Ovary (tissue), 9 donors: ENCODE measurements around the gene CPNE1. TPM values are rescaled to one million over a fixed set of nuclear protein-coding genes. Genes with fewer than 3 reads are reported as not detected.

Experiments used
- DNase-seq, 5 donors: peaks; one replicate each; pipeline ENCODE4 v3.0.0-alpha.2; 2019 to 2020
- H3K27ac ChIP-seq, 2 donors: fragments of 200-600 bp; one replicate each; pipeline versions ENCODE4 v1.5.1 to v1.8.0; 2019 to 2022
- H3K27me3 ChIP-seq: fragments of 200-600 bp; one replicate; pipeline ENCODE4 v1.8.0; 2022
- H3K36me3 ChIP-seq: fragments of 200-600 bp; sonication (generic); one replicate; pipeline ENCODE4 v1.5.1; 2019
- H3K4me1 ChIP-seq: one replicate; pipeline ENCODE4 v1.8.1; 2013; ENCODE audit warnings: mild to moderate bottlenecking, moderate library complexity; ENCODE audit not compliant: insufficient read depth
- H3K4me3 ChIP-seq: fragments of 200-600 bp; sonication (generic); one replicate; pipeline ENCODE4 v1.5.1; 2017
- H3K9me3 ChIP-seq, 2 donors: fragments of 200-600 bp in 1 of 2; sonication (generic) in 1 of 2; one replicate each; pipeline versions ENCODE4 v1.5.1 to v1.8.1; 2013 to 2019; ENCODE audit warnings: mild to moderate bottlenecking in 1 of 2, moderate library complexity in 1 of 2
- CTCF ChIP-seq, 3 donors: fragments of 450-650 bp in 2 of 3; fragments of 200-600 bp in 1 of 3; IDR thresholded peaks; one replicate each; pipeline versions ENCODE4 v1.5.1 to v1.8.0; 2016 to 2022; ENCODE audit warnings: antibody characterized with exemption in 3 of 3, mild to moderate bottlenecking in 1 of 3
- EP300 ChIP-seq: sonication (generic); formaldehyde crosslinking; IDR thresholded peaks from one replicate; pipeline ENCODE4 v1.6.1; 2017; ENCODE audit warnings: antibody characterized with exemption
- POLR2A ChIP-seq: fragments of 450-650 bp; IDR thresholded peaks from one replicate; pipeline ENCODE4 v1.6.1; 2017; ENCODE audit warnings: antibody characterized with exemption, mild to moderate bottlenecking, moderate library complexity
- WGBS, 3 donors: extraction: QIAGEN DNeasy Blood & Tissue Kit in 1 of 3; methylation state at CpG; one replicate each; pipeline versions ENCODE4 v1.1.5 to v1.1.7; 2013 to 2017; 5-methylcytosine and 5-hydroxymethylcytosine counted together
- intact Hi-C, 4 donors: fragments of 100-400 bp; cut with DNase I; formaldehyde crosslinking; loops; one replicate each; pipeline versions ENCODE4 v1.11.0 to v1.15.1; 2022 to 2023
- polyA plus RNA-seq, 2 donors: library from polyadenylated mRNA; stranded (reverse); fragments of 200-250 nt in 1 of 2; fragments of 350-450 nt in 1 of 2; fragmentation: Illumina TruSeq in 1 of 2; extraction: RNeasy Lipid Tissue Mini Kit (QIAGEN cat#74804) in 1 of 2; gene quantifications; one replicate each; pipeline ENCODE4 v1.2.3, GENCODE V29; 2013 to 2014
- total RNA-seq, 7 donors: library from RNA; depleted of rRNA in 2 of 7; stranded (reverse); fragments of >200 nt in 2 of 7; fragmentation: NEBNext Ultra II Directional in 3 of 7; extraction: Animal tissue kit (Norgen Biotek cat#: 25700) in 3 of 7; gene quantifications; one replicate each; pipeline versions ENCODE4 v1.1.0 to v1.2.4, GENCODE V29; 2016 to 2023
- donor health status: DM: no; HTN: no; CAD: no; lungs with moderate emphysema.
- donor health status: DM: no; HTN: no; CAD: no.
- donor health status: Bipolar disorder and iron deficiency.
- donor health status: DM: yes; HTN: yes; CAD: no.
- donor health status: DM: no; HTN: no; CAD: no.
- donor health status: DM: yes; HTN: yes; CAD: no.

Gene CPNE1
- total and polyA plus RNA-seq, 9 donors: 97.5 to 173 (median 157) TPM

- Histone ChIP-seq H3K4me1 (peaks cover 7% of the 10 kb centered on the region), H3K27ac (no peak overlapping the region), H3K4me3 (no peak overlapping the region), H3K27me3 (no peaks in the 10 kb centered on the region), H3K36me3 (no peaks in the 10 kb centered on the region), H3K9me3 (no peaks in the 10 kb centered on the region)
- no peak for DNase-seq
- WGBS, 3 donors: 89 to 91% (median 90%) methylated on average over 6 of the region's 6 CpGs
- TF ChIP-seq EP300 (no peak), POLR2A (no peak), CTCF (IDR thresholded peaks at IDR 0.05) (no peak)
- intact Hi-C loops: no loop called here
These were observed 27.4 kb downstream of the CPNE1 start for GRCh38 chr20:35637276-35637675.

GRCh38 chr20:35636095-35636494 lies 28.6 kb downstream of the CPNE1 start:
- Histone ChIP-seq H3K27ac (no peak overlapping the region), H3K4me1 (peaks cover 7% of the 10 kb centered on the region), H3K9me3 (no peaks in the 10 kb centered on the region), H3K4me3 (no peak overlapping the region), H3K36me3 (no peaks in the 10 kb centered on the region), H3K27me3 (no peaks in the 10 kb centered on the region)
- WGBS, 3 donors: 34 to 58% (median 35%) methylated on average over 2 of the region's 2 CpGs
- intact Hi-C loops: no loop called here
- no peak for DNase-seq
- TF ChIP-seq CTCF (IDR thresholded peaks at IDR 0.05) (no peak), POLR2A (no peak), EP300 (no peak)

- Histone ChIP-seq H3K4me3 (no peak overlapping the region), H3K36me3 (no peaks in the 10 kb centered on the region)
- 19 to 34% (median 21%) methylated on average over 4 of the region's 4 CpGs for WGBS, 3 donors
These were observed 29.0 kb downstream of the CPNE1 start for GRCh38 chr20:35635652-35636051.

GRCh38 chr20:35632539-35633115 lies 32.1 kb downstream of the CPNE1 start:
- WGBS, 3 donors: 94 to 96% (median 94%) methylated on average over 13 of the region's 13 CpGs
- Histone ChIP-seq H3K9me3 (no peaks in the 10 kb centered on the region), H3K4me1 (peaks cover 7% of the 10 kb centered on the region), H3K4me3 (no peak overlapping the region), H3K27me3 (no peaks in the 10 kb centered on the region), H3K27ac (no peak overlapping the region), H3K36me3 (no peaks in the 10 kb centered on the region)
- TF ChIP-seq CTCF (IDR thresholded peaks at IDR 0.05) (no peak), POLR2A (no peak), EP300 (no peak)
- no peak for DNase-seq
- intact Hi-C loops: no loop called here

More at GRCh38 chr20:35635652-35636051, 29.0 kb downstream of the CPNE1 start:
- Histone ChIP-seq H3K4me1 (peaks cover 7% of the 10 kb centered on the region), H3K27ac (no peak overlapping the region), H3K9me3 (no peaks in the 10 kb centered on the region), H3K27me3 (no peaks in the 10 kb centered on the region)
- intact Hi-C loops: no loop called here
- DNase-seq: no peak
- TF ChIP-seq EP300: no peak
- no peak for TF ChIP-seq POLR2A
- TF ChIP-seq CTCF (IDR thresholded peaks at IDR 0.05): no peak
